Jurkat, Clone E6-1 (cell line): ENCODE data around the gene MYZAP.

ENCODE experiments used
- DNase-seq: peaks from one replicate; pipeline ENCODE4 v3.0.0-alpha.2; 2011; ENCODE audit warnings: low read depth, low spot score
- H3K4me3 ChIP-seq: 2 replicates; pipeline ENCODE4 v1.5.1; 2011; ENCODE audit warnings: mild to moderate bottlenecking, low read length, control low read depth, moderate library complexity

The MYZAP gene

GRCh38 chr15:57647791-57648130, 56.1 kb downstream of the MYZAP start:
- H3K4me3 ChIP-seq = no peak overlapping the region
- no peak for DNase-seq

GRCh38 chr15:57649138-57649537, 57.4 kb downstream of the MYZAP start:
- DNase-seq = no peak
- no peak overlapping the region for H3K4me3 ChIP-seq

GRCh38 chr15:57651445-57651844, 59.7 kb downstream of the MYZAP start:
- H3K4me3 ChIP-seq = no peak overlapping the region
- no peak for DNase-seq

- H3K4me3 ChIP-seq = no peak overlapping the region
- no peak for DNase-seq
Measured at GRCh38 chr15:57652481-57652880, 60.8 kb downstream of the MYZAP start.

- DNase-seq = no peak
- no peak overlapping the region for H3K4me3 ChIP-seq
Measured at GRCh38 chr15:57654153-57654852, 62.6 kb downstream of the MYZAP start.

- no peak for DNase-seq
- no peak overlapping the region for H3K4me3 ChIP-seq
Measured at GRCh38 chr15:57655053-57655452, 63.3 kb downstream of the MYZAP start.

GRCh38 chr15:57655809-57656208, 64.1 kb downstream of the MYZAP start:
- no peak for DNase-seq
- no peak overlapping the region for H3K4me3 ChIP-seq

GRCh38 chr15:57656434-57656833, 64.7 kb downstream of the MYZAP start:
- DNase-seq = no peak
- H3K4me3 ChIP-seq = no peak overlapping the region

GRCh38 chr15:57657619-57658018, 65.9 kb downstream of the MYZAP start:
- no peak for DNase-seq
- H3K4me3 ChIP-seq = no peak overlapping the region

- no peak for DNase-seq
- no peak overlapping the region for H3K4me3 ChIP-seq
Measured at GRCh38 chr15:57662091-57662744, 70.5 kb downstream of the MYZAP start.

- no peak for DNase-seq
- no peak overlapping the region for H3K4me3 ChIP-seq
Measured at GRCh38 chr15:57662802-57663201, 71.1 kb downstream of the MYZAP start.

- H3K4me3 ChIP-seq = no peak overlapping the region
- DNase-seq = no peak
Measured at GRCh38 chr15:57663262-57663661, 71.6 kb downstream of the MYZAP start.

GRCh38 chr15:57665194-57665593, 73.5 kb downstream of the MYZAP start:
- H3K4me3 ChIP-seq = no peak overlapping the region
- no peak for DNase-seq

- H3K4me3 ChIP-seq = no peak overlapping the region
- no peak for DNase-seq
Measured at GRCh38 chr15:57665939-57666338, 74.2 kb downstream of the MYZAP start.

GRCh38 chr15:57667171-57667849, 75.6 kb downstream of the MYZAP start:
- DNase-seq = no peak
- H3K4me3 ChIP-seq = no peak overlapping the region

GRCh38 chr15:57668016-57668415, 76.3 kb downstream of the MYZAP start:
- DNase-seq = no peak

GRCh38 chr15:57671636-57672035, 79.9 kb downstream of the MYZAP start:
- no peak overlapping the region for H3K4me3 ChIP-seq
- no peak for DNase-seq

More at GRCh38 chr15:57668016-57668415, 76.3 kb downstream of the MYZAP start:
- H3K4me3 ChIP-seq = no peak overlapping the region

- H3K4me3 ChIP-seq = no peak overlapping the region
- DNase-seq = no peak
Measured at GRCh38 chr15:57675481-57676181, 83.9 kb downstream of the MYZAP start.

GRCh38 chr15:57676585-57676984, 84.9 kb downstream of the MYZAP start:
- DNase-seq = no peak
- H3K4me3 ChIP-seq = no peak overlapping the region

- H3K4me3 ChIP-seq = no peak overlapping the region
- no peak for DNase-seq
Measured at GRCh38 chr15:57677204-57677603, 85.5 kb downstream of the MYZAP start.
